ENCODE data around the gene RAB11FIP3. TPM values are rescaled to one million over a fixed set of nuclear protein-coding genes. Genes with fewer than 3 reads are reported as not detected.

RAB11FIP3 gene
- polyA plus RNA-seq, 2 of the 4 experiments (the other 2 are of a cell fraction): 6.7 to 18.0 TPM

DNA sequence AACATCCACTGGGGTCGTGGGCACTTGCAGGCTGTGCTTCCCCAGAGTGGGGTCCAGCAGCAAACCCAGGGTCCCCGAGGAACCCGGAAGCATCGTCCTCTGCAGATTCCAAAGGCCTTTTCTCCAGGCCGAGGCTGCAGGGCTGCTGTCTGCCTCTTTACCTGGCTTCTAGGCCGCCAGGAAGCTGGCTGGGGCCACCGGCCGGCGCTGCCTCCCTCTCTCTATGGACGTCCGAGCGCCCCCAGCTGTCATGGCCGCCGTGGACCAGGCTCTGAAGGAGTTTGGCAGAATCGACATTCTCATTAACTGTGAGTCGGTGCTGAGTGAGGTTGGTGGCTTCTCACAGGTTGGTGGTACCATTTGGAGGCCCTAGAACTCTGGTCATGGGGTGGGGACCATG lies 18.2 kb upstream of the RAB11FIP3 start:
- H3K4me2 ChIP-seq: no peak overlapping the region
- H3K4me3 ChIP-seq: no peak overlapping the region
- H3K9me3 ChIP-seq: no peaks in the 10 kb centered on the region
- no peak for FAIRE-seq
- H3K27ac ChIP-seq: no peak overlapping the region
- H3K4me1 ChIP-seq: 0 out of 3 replicates have a peak, but pooled peaks cover 6% of the 10 kb centered on the region
- WGBS (ENCODE audit: missing lambda C conversion rate): 92% methylated on average over 9 of the region's 16 CpGs
- ChIA-PET CTCF (interaction anchor here (0.6 kb wide), 1 partner anchor 18 kb away, joined by 3 read pairs; no protein-coding TSS in a partner anchor), POLR2A (no interaction called here)
- no peak for TF ChIP-seq RNF2 (IDR thresholded peaks at IDR 0.05; ENCODE audit: borderline replicate concordance, low read depth)
- no peak for TF ChIP-seq MAZ (IDR thresholded peaks at IDR 0.05; ENCODE audit: borderline replicate concordance, low read depth, low read length)
- TF ChIP-seq EHF (CRISPR knock-in tag; IDR thresholded peaks at IDR 0.05): no peak
- no peak for TF ChIP-seq RAD21 (conservative IDR thresholded peaks at IDR 0.05 in 1 of 2, IDR thresholded peaks at IDR 0.05 in 1 of 2)
- TF ChIP-seq, protein P1, sequence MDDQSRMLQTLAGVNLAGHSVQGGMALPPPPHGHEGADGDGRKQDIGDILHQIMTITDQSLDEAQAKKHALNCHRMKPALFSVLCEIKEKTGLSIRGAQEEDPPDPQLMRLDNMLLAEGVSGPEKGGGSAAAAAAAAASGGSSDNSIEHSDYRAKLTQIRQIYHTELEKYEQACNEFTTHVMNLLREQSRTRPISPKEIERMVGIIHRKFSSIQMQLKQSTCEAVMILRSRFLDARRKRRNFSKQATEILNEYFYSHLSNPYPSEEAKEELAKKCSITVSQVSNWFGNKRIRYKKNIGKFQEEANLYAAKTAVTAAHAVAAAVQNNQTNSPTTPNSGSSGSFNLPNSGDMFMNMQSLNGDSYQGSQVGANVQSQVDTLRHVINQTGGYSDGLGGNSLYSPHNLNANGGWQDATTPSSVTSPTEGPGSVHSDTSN (IDR thresholded peaks at IDR 0.05): no peak
- no peak for TF ChIP-seq MAFK (IDR thresholded peaks at IDR 0.05; ENCODE audit: partially characterized antibody)
- TF ChIP-seq HOXB13 (CRISPR knock-in tag; IDR thresholded peaks at IDR 0.05; ENCODE audit: low read depth): no peak
- TF ChIP-seq, protein P2, sequence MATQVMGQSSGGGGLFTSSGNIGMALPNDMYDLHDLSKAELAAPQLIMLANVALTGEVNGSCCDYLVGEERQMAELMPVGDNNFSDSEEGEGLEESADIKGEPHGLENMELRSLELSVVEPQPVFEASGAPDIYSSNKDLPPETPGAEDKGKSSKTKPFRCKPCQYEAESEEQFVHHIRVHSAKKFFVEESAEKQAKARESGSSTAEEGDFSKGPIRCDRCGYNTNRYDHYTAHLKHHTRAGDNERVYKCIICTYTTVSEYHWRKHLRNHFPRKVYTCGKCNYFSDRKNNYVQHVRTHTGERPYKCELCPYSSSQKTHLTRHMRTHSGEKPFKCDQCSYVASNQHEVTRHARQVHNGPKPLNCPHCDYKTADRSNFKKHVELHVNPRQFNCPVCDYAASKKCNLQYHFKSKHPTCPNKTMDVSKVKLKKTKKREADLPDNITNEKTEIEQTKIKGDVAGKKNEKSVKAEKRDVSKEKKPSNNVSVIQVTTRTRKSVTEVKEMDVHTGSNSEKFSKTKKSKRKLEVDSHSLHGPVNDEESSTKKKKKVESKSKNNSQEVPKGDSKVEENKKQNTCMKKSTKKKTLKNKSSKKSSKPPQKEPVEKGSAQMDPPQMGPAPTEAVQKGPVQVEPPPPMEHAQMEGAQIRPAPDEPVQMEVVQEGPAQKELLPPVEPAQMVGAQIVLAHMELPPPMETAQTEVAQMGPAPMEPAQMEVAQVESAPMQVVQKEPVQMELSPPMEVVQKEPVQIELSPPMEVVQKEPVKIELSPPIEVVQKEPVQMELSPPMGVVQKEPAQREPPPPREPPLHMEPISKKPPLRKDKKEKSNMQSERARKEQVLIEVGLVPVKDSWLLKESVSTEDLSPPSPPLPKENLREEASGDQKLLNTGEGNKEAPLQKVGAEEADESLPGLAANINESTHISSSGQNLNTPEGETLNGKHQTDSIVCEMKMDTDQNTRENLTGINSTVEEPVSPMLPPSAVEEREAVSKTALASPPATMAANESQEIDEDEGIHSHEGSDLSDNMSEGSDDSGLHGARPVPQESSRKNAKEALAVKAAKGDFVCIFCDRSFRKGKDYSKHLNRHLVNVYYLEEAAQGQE (IDR thresholded peaks at IDR 0.05): no peak
- no peak for TF ChIP-seq SMC3 (IDR thresholded peaks at IDR 0.05)
- TF ChIP-seq CBX8 (IDR thresholded peaks at IDR 0.05): no peak
- no peak for TF ChIP-seq HOXB5 (CRISPR knock-in tag; IDR thresholded peaks at IDR 0.05)
- no peak for ATAC-seq
- DNase-seq (ENCODE audit: low read depth in 1 of 2, low spot score in 1 of 2): no peak

DNA sequence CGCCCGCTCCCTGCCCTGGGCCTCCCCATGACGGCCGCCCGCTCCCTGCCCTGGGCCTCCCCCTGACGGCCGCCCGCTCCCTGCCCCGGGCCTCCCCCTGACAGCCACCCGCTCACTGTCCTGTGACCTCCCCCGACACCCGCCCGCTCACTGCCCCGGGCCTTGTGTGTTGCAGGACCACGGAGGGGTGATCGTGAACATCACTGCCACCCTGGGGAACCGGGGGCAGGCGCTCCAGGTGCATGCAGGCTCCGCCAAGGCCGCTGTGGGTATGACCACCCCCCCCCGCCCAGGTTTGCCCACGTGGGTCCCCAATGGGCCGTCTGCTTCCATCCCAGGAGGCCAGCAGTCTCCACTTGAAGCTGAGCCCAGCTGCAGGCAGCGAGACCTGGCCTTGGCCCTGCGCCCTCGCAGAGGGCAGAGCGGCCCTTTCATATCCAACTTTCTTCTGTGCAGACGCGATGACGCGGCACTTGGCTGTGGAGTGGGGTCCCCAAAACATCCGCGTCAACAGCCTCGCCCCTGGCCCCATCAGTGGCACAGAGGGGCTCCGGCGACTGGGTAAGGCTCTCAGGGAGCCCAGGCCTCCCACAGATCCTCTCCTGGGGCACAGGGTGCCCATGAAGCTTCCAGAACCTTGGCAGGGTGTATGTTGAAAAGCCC lies 14.8 kb upstream of the RAB11FIP3 start:
- Histone ChIP-seq H3K27ac (no peak overlapping the region), H3K4me1 (no peaks in the 10 kb centered on the region), H3K4me2 (no peak overlapping the region), H3K4me3 (no peak overlapping the region), H3K9me3 (no peaks in the 10 kb centered on the region)
- DNase-seq (ENCODE audit: low read depth in 1 of 2, low spot score in 1 of 2): no peak
- ChIA-PET CTCF (interaction anchor here (0.6 to 0.7 kb wide), 2 partner anchors 14 to 166 kb away, joined by 3 read pairs; no protein-coding TSS in a partner anchor), POLR2A (no interaction called here)
- no peak for FAIRE-seq
- WGBS (ENCODE audit: missing lambda C conversion rate): 89% methylated on average over 14 of the region's 36 CpGs
- TF ChIP-seq, protein P3, sequence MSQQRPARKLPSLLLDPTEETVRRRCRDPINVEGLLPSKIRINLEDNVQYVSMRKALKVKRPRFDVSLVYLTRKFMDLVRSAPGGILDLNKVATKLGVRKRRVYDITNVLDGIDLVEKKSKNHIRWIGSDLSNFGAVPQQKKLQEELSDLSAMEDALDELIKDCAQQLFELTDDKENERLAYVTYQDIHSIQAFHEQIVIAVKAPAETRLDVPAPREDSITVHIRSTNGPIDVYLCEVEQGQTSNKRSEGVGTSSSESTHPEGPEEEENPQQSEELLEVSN (IDR thresholded peaks at IDR 0.05; ENCODE audit: borderline replicate concordance, low read depth): no peak
- TF ChIP-seq, protein P4, sequence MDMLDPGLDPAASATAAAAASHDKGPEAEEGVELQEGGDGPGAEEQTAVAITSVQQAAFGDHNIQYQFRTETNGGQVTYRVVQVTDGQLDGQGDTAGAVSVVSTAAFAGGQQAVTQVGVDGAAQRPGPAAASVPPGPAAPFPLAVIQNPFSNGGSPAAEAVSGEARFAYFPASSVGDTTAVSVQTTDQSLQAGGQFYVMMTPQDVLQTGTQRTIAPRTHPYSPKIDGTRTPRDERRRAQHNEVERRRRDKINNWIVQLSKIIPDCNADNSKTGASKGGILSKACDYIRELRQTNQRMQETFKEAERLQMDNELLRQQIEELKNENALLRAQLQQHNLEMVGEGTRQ (IDR thresholded peaks at IDR 0.05): no peak
- TF ChIP-seq, protein P5, sequence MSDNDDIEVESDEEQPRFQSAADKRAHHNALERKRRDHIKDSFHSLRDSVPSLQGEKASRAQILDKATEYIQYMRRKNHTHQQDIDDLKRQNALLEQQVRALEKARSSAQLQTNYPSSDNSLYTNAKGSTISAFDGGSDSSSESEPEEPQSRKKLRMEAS (IDR thresholded peaks at IDR 0.05): no peak
- no peak for TF ChIP-seq CHD2 (IDR thresholded peaks at IDR 0.05; ENCODE audit: low read length, partially characterized antibody)
- TF ChIP-seq, protein P6, sequence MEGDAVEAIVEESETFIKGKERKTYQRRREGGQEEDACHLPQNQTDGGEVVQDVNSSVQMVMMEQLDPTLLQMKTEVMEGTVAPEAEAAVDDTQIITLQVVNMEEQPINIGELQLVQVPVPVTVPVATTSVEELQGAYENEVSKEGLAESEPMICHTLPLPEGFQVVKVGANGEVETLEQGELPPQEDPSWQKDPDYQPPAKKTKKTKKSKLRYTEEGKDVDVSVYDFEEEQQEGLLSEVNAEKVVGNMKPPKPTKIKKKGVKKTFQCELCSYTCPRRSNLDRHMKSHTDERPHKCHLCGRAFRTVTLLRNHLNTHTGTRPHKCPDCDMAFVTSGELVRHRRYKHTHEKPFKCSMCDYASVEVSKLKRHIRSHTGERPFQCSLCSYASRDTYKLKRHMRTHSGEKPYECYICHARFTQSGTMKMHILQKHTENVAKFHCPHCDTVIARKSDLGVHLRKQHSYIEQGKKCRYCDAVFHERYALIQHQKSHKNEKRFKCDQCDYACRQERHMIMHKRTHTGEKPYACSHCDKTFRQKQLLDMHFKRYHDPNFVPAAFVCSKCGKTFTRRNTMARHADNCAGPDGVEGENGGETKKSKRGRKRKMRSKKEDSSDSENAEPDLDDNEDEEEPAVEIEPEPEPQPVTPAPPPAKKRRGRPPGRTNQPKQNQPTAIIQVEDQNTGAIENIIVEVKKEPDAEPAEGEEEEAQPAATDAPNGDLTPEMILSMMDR (IDR thresholded peaks at IDR 0.05): no peak
- ATAC-seq: no peak; a peak in 1 of 6 replicates

All from A549 (cell line).